Activated CD4-positive, alpha-beta T cell treated with anti-CD3 and anti-CD28 coated beads, Interleukin-2, amount 50 U/mL, for 24 hours (primary cell): ENCODE results near the gene CCDC34.

ENCODE experiments used
- DNase-seq, 2 donors: peaks; one replicate each; pipeline ENCODE4 v3.0.0-alpha.2; 2020; ENCODE audit warnings: low read depth in 1 of 2, low spot score in 1 of 2

Gene CCDC34

GRCh38 chr11:27392278-27393114 is 29.5 kb upstream of the CCDC34 start:
- DNase-seq, result no peak

- DNase-seq, result no peak
Observed at GRCh38 chr11:27391331-27392015, 28.5 kb upstream of the CCDC34 start.

- DNase-seq, result no peak
Observed at GRCh38 chr11:27390318-27391295, 27.6 kb upstream of the CCDC34 start.

GRCh38 chr11:27388869-27389268 is 25.9 kb upstream of the CCDC34 start:
- DNase-seq, result no peak

- DNase-seq, result no peak
Observed at GRCh38 chr11:27388001-27388400, 25.0 kb upstream of the CCDC34 start.

- DNase-seq, result no peak
Observed at GRCh38 chr11:27387362-27387761, 24.3 kb upstream of the CCDC34 start.

- DNase-seq, result no peak
Observed at GRCh38 chr11:27386181-27386845, 23.3 kb upstream of the CCDC34 start.

- no peak for DNase-seq
Observed at GRCh38 chr11:27385245-27385644, 22.2 kb upstream of the CCDC34 start.

- no peak for DNase-seq
Observed at GRCh38 chr11:27384227-27384626, 21.2 kb upstream of the CCDC34 start.

- no peak for DNase-seq
Observed at GRCh38 chr11:27383645-27384044, 20.6 kb upstream of the CCDC34 start.

- DNase-seq, result no peak
Observed at GRCh38 chr11:27381238-27381666, 18.2 kb upstream of the CCDC34 start.

- DNase-seq, result no peak
Observed at GRCh38 chr11:27380771-27381170, 17.8 kb upstream of the CCDC34 start.

- no peak for DNase-seq
Observed at GRCh38 chr11:27379449-27379848, 16.4 kb upstream of the CCDC34 start.

GRCh38 chr11:27375370-27375769 is 12.4 kb upstream of the CCDC34 start:
- no peak for DNase-seq

GRCh38 chr11:27373856-27374602 is 11.0 kb upstream of the CCDC34 start:
- DNase-seq, result no peak

GRCh38 chr11:27373392-27373791 is 10.4 kb upstream of the CCDC34 start:
- no peak for DNase-seq

- no peak for DNase-seq
Observed at GRCh38 chr11:27372164-27372563, 9.1 kb upstream of the CCDC34 start.

GRCh38 chr11:27371489-27371888 is 8.5 kb upstream of the CCDC34 start:
- no peak for DNase-seq

- no peak for DNase-seq
Observed at GRCh38 chr11:27370374-27370773, 7.4 kb upstream of the CCDC34 start.

- DNase-seq, result no peak
Observed at GRCh38 chr11:27367881-27368280, 4.9 kb upstream of the CCDC34 start.
